Right forelimb (tissue), 1 donor: ENCODE data around the gene CDH22.

Experiments used
- DNase-seq: peaks from one replicate; pipeline ENCODE4 v3.0.0-alpha.2; 2018

CDH22 gene

DNA sequence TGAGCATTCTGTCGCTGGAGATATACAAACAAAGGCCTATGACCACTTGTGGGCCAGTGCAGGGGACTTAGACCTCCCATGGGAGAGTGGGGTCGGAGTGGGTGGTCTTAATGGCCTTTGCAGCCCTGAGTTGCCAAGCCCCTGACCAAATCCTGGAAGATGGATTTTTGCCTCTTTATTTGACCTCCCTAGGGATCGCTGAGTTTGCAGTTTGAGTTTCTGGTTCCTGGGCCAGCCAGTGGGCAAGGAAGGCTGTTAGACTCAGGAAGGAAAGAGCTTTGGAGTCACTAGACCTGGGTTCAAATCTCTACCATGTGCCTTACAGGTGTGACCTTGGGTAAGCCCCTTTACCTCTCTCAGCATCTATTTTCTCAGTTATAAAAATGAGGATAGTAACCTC, 96.0 kb downstream of the CDH22 start:
- no peak for DNase-seq

DNA sequence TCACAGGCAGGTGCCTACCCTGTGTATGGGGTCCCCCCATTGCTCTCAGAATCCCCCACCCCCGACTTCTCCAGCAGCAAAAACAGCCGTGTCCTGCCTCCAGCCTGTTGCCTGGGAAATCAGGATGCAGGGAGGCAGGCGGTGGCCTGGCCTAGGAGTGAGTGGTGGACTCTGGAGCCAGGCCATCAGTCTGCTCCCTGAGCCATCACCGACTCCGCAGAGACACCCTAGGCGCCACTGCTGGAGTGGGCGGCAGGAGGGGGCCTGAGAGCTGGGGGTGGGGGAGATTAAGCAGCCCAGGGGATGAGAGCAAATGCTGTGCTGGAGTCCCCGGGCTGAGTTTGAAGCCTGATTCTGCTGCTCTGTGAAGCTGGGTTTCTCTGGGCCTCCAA, 97.0 kb downstream of the CDH22 start:
- DNase-seq = no peak

GRCh38 chr20:46210672-46211330, 97.5 kb downstream of the CDH22 start:
- DNase-seq = no peak

DNA sequence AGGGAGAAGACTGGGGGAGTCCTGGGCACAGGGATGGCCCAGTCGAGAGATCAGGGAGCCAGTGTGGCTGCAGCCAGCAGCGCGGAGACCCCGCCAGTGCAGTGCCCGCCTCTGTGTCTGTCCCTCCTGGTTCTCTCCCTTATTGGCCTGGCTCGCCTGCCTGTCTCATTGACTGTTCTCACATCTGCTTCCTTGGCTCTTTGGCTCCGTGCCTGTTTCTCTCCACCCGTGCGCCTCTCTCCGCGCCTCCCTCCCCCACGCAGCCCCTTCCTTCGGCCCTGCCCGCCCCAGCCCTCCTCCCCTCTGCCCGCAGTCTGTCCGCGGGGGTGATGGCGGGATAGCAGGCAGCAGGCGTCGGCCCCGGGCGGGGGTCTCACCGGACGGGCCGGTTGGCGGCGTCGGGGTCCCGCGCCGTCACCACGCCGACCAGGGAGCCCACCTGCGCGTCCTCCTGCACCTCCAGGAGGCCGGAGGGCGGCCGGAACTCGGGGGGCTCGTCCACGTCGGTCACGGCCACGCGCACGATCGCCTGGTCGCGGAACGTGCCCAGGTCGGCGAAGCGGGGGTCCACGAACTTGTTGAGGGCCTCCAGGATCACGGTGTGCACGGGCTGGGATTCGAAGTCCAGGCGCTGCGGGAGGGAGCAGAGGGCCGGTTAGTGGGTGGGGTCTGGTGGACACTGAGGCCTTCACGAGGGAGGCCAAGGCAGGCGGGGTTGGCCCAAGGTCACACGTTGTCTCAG, 98.2 kb downstream of the CDH22 start:
- no peak for DNase-seq

DNA sequence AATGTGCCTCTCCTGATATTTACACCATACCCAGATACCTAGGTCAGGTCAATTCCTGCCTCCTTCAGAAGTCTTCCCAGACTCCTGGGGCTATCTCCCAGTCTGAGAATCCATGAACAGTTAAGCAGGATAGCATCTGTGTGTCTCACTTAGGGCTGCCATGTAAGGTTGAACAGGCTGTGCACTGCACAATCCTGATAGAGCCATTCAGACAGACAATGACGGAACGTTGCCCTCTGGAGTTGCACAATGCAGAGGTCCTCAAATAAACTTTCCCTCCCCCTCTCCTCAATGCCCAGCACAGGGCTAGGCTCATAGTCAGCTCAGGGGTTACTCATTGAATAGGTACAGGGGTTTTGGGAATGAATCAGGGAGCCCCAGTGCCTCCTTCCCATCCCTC, 100.5 kb downstream of the CDH22 start:
- no peak for DNase-seq

GRCh38 chr20:46206992-46207549, 101.2 kb downstream of the CDH22 start:
- DNase-seq = no peak

GRCh38 chr20:46206025-46206424, 102.3 kb downstream of the CDH22 start:
- no peak for DNase-seq

DNA sequence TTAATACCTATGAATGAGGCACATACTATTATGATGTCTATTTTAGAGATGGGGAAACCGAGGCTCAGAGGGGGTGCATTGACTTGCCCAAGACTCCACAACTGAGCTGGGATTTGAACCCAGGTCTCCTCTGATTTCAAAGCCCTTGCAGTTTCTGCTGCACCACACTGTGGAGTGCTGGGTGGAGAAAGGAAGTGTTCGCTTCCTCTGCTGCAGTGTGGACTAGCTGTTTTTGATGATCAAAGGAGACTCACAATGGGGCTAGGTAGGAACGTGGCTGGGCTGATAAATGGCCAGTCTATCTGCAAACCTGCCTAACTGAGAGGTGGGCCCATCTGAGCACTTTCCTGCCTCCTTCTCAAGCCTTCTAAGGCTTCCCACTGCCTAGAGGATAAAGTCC, 102.9 kb downstream of the CDH22 start:
- DNase-seq = no peak

- DNase-seq = no peak
These were observed 103.6 kb downstream of the CDH22 start for GRCh38 chr20:46204594-46205186.

DNA sequence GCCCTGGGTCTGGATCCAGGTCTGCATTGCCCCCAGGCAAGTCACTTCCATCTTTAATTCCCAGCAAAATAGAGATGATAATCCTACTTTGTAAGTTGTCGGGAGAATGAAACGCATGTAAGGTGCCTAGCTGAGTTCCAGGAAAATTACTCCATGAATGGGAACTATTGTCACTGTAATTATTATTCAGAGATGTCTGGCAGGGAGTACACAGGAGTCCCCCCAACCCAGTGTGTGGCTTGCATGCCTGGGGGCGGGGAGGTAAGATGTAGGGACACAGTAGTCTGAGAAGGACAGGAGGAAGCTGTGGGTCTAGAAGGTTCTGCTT, 104.8 kb downstream of the CDH22 start:
- no peak for DNase-seq

- peak; percentile 51 for DNase-seq
These were observed 105.4 kb downstream of the CDH22 start for GRCh38 chr20:46202766-46203509.

DNA sequence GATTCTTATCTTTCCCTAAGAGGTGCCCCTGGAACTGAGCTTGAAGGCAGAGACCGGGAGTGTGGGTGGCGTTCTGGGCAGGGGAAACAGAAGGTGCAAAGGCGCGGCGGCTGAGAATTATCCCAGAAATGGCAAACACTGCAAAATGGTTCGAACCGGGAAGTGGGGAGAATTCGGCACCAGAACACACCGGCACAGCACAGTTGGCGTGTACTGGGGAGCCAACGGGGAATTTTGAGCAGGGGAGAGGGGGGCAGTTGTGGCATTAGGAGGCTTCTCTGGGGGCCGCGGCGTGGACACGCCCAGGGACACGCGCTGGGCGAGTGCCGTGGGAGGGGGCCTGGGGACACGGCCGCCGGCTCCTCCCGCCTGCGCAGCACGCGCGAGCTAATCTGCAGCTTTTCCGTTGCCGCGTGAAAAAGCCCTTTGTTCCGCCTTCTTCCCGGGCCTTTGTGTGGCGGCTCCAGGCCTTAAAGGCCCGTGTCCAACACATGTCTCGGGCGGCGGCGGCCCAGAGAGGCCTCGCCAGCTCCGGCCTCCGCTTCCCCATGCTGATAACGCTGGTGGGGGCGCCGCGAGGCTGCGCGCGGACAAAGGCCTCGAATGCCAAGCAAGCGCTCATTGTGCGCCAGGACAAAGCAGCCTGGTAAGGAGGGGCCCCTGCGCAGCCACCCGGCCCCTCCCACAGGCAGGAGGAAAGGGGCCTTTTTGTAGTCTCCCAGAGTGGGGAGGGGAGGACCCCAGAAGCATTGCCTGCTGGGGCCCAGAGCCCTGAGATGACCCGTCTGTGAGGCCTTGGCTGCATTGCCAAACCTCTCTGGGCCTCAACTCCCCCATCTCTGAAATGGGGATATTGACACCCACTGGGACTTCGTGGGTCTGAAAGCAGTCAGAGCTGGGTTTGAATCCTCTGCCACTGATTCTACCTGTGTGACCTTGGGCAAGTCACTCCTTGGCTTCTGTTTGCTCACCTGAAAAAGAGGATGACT, 107.4 kb downstream of the CDH22 start:
- no peak for DNase-seq

DNA sequence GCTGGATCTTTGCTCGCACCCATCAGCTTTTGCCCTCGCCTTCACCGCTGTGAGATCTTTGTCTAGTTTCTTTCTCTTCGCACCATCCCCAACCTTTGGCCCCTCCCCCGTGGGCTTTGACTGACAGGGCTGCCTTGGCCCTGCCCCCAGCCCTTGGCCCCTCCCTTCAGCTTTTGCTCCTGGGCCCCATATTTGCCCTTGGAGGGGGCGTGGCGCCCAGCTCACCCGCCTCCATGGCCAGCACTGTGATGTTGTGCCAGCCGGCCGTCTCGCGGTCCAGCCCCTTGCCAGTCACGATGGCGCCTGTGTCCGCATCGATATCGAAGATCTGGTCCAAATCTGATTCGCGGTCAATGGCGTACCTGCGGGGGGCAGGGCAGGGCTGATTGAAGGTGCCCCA, 109.1 kb downstream of the CDH22 start:
- DNase-seq = no peak

GRCh38 chr20:46196990-46197389, 111.3 kb downstream of the CDH22 start:
- DNase-seq = no peak

DNA sequence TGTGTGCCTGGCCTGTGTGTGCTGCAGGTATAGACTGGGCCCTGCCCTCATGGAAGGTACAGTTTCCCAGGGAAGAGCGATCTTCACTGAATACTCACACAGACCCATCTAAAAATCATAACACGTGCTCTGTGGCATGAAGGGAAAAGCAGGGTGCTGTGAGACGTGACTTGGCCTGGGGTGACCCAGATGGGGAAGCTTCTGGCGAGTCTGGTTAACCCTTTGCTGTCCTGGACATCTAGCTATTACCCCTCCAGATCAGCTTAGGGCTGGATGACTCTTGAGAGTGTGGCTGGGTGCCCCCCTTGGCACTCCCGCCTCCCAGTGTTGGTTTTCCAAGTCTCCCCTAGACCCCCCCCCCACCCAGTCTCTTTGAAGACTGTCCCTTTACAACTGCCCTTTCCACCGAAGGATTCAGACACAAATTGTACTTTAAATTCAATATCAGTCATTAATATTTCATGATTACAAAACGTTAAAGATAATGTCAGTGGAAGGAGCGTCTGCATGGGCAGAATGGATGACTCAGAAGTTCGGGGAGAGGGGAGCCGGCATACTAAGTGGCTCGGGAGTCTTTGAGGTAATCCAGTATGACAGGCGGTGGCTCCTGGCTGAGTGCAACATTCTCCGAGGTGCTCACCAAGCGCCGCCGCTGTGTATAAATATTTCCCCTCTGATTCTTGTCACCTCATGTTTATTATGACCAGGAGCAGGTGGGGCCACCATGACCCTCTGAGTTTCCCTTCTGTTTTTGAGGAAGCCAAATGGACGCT, 112.8 kb downstream of the CDH22 start:
- no peak for DNase-seq

GRCh38 chr20:46194409-46194808, 113.9 kb downstream of the CDH22 start:
- DNase-seq = no peak

GRCh38 chr20:46192376-46192944, 115.8 kb downstream of the CDH22 start:
- no peak for DNase-seq

DNA sequence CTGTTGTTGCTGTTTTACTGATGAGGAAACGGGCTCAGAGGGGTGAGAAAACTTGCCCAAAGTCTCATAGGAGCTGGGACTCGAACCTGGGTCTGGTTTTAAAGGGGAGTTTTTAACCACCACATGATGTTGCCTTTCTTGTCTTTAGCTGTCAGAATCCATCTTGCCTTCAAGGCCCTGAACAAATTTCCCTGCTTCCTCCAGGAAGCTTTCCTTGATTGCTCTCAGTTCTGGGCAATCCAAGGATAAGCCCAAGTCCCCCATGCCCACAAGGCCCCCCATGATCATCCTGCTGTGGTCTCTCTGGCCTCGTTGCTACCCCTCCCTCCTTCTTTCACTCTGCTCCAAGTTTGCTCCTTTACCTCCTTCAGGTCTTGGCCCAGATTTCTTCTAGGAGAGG, 116.7 kb downstream of the CDH22 start:
- no peak for DNase-seq

GRCh38 chr20:46191168-46191540, 117.1 kb downstream of the CDH22 start:
- no peak for DNase-seq

GRCh38 chr20:46190478-46191167, 117.7 kb downstream of the CDH22 start:
- no peak for DNase-seq
